HG03280 (cell line): ENCODE results near the gene CTNND2.
"Not testable (repeated sequence)": the region's sequence is repeated elsewhere in the genome, so short reads cannot be mapped to it uniquely, and the experiment has no call there.

Source experiments
- ATAC-seq: cut with Tn5 transposase; IDR thresholded peaks from one replicate; pipeline ENCODE4 v1.9.1; 2021; ENCODE audit warnings: mild to moderate bottlenecking, moderate library complexity; ENCODE audit not compliant: unreplicated experiment

CTNND2 gene

GRCh38 chr5:11681796-11682195, 222.4 kb downstream of the CTNND2 start:
- ATAC-seq = no peak

GRCh38 chr5:11679676-11680075, 224.6 kb downstream of the CTNND2 start:
- ATAC-seq = no peak

GRCh38 chr5:11675184-11675583, 229.1 kb downstream of the CTNND2 start:
- no peak for ATAC-seq

GRCh38 chr5:11672385-11673085, 231.7 kb downstream of the CTNND2 start:
- ATAC-seq = no peak

- ATAC-seq = no peak
Observed at GRCh38 chr5:11658376-11658775, 245.9 kb downstream of the CTNND2 start.

- ATAC-seq = no peak
Observed at GRCh38 chr5:11656916-11657315, 247.3 kb downstream of the CTNND2 start.

GRCh38 chr5:11655681-11656080, 248.6 kb downstream of the CTNND2 start:
- ATAC-seq = no peak

- no peak for ATAC-seq
Observed at GRCh38 chr5:11650936-11651335, 253.3 kb downstream of the CTNND2 start.

- ATAC-seq = no peak
Observed at GRCh38 chr5:11646141-11646540, 258.1 kb downstream of the CTNND2 start.

- ATAC-seq = no peak
Observed at GRCh38 chr5:11642438-11642837, 261.8 kb downstream of the CTNND2 start.

- ATAC-seq = no peak
Observed at GRCh38 chr5:11640158-11640873, 263.9 kb downstream of the CTNND2 start.

- no peak for ATAC-seq
Observed at GRCh38 chr5:11622785-11623184, 281.5 kb downstream of the CTNND2 start.

- ATAC-seq = no peak
Observed at GRCh38 chr5:11620172-11620571, 284.1 kb downstream of the CTNND2 start.

GRCh38 chr5:11619339-11620024, 284.8 kb downstream of the CTNND2 start:
- ATAC-seq = no peak

- ATAC-seq = no peak
Observed at GRCh38 chr5:11617080-11617479, 287.2 kb downstream of the CTNND2 start.

GRCh38 chr5:11616624-11617023, 287.6 kb downstream of the CTNND2 start:
- not testable (repeated sequence) for ATAC-seq

GRCh38 chr5:11611011-11611410, 293.2 kb downstream of the CTNND2 start:
- no peak for ATAC-seq

- no peak for ATAC-seq
Observed at GRCh38 chr5:11609570-11610303, 294.5 kb downstream of the CTNND2 start.

GRCh38 chr5:11608530-11608929, 295.7 kb downstream of the CTNND2 start:
- no peak for ATAC-seq

GRCh38 chr5:11607944-11608483, 296.2 kb downstream of the CTNND2 start:
- no peak for ATAC-seq

- no peak for ATAC-seq
Observed at GRCh38 chr5:11602298-11602697, 301.9 kb downstream of the CTNND2 start.
